GM11168 (cell line): Measurements from ENCODE around the gene BOLL.

Source experiments
- in situ Hi-C: fragments of 300-500 bp; cut with MboI; formaldehyde crosslinking; loops from one replicate; pipeline ENCODE4 v1.12.0; 2022; ENCODE audit warnings: low sequenced_read_pairs; ENCODE audit not compliant: unreplicated experiment

Gene BOLL

DNA sequence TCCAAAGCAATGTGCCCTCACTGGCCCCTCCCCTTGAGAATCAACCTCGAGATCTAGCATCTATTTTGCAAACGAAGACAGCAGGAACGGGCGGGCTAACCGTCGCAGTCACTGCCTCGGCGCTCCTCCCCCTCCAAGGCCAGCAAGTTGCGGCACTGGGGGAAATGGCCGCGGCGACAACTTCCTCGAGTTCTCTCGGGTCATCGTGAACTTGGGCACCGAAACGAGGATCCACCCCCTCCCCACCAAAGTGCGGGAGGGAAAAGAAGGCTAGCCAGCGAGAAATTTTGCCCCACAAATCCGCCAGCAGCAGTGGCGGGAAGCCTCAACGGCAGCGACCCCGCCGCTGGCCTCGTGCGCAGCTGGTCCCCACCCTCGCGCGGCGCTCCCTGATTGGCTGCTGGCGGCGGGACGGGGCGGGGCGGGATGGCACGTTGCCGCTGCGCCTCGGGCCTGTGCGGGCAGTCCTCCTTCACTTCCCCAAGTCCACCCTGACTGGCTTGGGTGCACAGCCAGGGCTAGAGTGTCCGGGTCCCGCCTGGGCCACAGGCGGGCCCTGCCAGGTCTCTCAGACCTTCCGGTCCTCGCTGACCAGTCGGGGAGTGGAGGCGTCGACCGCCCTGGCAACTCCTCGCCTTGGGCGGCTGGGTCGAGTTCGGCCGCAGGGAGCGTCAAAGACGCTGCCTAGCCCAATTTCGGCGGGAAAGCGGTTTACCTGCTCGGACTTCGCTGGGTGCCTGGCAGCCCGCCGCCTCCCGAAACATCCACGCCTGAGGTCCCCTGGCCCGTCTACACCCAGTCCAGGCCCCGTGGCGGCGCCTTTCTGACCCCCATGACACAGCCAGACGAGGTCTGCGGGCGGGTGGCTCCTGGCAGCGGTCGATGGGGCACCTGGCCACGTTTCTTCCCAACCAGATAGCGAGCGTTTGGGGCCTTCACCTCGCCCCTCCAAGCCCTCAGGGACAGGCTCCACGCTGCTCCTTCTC is at the start of gene BOLL:
Gene BOLL, minus strand, starts transcription at position 364 of the 986 bp plus-strand sequence. CDS start 3,469 bp downstream, outside the sequence.
- in situ Hi-C loops = no loop called here

- in situ Hi-C loops = loop anchor here (25.0 kb wide), 1 partner anchor 228 kb away; no protein-coding TSS in a partner anchor
Observed at GRCh38 chr2:197834771-197835170, 49.7 kb upstream of the BOLL start.

GRCh38 chr2:197828464-197829135 is 43.5 kb upstream of the BOLL start:
- in situ Hi-C loops = loop anchor here (25.0 kb wide), 1 partner anchor 234 kb away; no protein-coding TSS in a partner anchor

DNA sequence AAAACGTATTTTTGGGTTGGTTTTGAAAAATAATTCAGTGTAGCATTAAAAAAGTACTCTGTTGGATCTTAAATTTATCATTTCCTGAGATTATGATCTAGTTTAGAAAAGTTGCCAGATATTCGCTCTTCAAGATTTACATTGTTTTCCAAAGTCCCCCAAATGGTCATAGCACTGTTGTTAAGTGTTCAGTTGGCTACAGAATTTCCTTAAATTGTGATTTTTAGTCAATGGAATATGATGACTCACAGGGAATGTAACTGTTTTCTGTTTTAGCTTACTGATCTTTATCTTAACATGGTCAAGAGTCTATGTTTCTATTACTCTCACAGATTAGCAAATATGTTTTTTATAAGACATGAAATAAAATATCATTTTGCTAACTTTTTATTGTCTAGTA is 42.5 kb upstream of the BOLL start:
- in situ Hi-C loops = loop anchor here (25.0 kb wide), 1 partner anchor 235 kb away; no protein-coding TSS in a partner anchor

GRCh38 chr2:197822333-197822732 is 37.2 kb upstream of the BOLL start:
- in situ Hi-C loops = loop anchor here (25.0 kb wide), 1 partner anchor 465 kb away; no protein-coding TSS in a partner anchor

DNA sequence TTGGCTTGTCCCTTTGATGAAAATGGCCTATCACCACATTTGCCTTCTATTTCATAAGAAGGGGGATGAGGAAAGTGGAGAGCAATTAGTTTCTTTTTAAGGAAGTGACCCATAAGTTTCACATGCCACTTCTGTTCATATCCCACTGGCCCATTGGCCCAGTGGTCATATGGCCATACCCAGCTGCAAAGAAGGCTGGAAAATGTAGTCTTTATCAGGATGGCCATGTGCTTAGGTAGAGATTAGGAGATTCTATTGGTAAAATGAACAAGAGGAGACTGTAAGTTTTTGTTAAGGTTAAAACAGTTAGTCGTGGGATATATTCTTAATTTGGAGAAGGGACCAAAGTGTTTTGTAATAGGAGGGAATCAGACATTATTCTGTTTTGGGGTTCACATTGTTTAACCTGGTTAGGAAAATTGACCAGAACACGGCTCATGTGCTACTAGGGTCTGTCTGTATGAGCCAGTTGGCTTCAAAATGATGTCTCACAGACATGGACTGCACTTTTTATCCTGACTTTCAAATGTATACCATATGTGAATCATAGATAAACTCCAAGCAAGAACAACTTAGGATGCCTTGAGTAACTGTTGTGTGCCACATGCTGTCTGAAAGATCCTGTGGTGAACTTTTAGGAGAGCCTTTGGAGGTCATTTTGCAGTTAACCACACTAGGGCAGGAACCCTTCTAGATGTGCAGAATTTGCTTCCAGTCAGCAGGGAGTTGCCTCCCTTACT is 36.6 kb upstream of the BOLL start:
- in situ Hi-C loops = loop anchor here (25.0 kb wide), 1 partner anchor 466 kb away; no protein-coding TSS in a partner anchor

DNA sequence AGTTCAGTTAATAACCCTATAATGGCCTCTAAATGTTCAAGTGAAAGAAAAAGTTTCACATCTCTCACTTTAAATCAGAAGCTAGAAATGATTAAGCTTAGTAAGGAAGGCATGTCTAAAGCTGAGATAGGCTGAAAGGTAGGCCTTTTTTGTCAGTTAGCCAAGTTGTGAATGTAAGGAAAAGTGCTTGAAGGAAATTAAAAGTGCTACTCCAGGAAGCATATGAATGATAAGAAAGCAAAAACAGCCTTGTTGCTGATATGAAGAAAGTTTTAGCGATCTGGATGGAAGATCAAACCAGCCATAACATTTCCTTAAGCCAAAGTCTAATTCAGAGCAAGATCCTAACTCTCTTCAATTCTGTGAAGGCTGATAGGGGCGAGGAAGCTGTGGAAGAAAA is 29.4 kb upstream of the BOLL start:
- in situ Hi-C loops = loop anchor here (25.0 kb wide), 1 partner anchor 473 kb away; no protein-coding TSS in a partner anchor

- in situ Hi-C loops = loop anchor here (25.0 kb wide), 1 partner anchor 474 kb away; no protein-coding TSS in a partner anchor
Observed at GRCh38 chr2:197813093-197813787, 28.1 kb upstream of the BOLL start.

DNA sequence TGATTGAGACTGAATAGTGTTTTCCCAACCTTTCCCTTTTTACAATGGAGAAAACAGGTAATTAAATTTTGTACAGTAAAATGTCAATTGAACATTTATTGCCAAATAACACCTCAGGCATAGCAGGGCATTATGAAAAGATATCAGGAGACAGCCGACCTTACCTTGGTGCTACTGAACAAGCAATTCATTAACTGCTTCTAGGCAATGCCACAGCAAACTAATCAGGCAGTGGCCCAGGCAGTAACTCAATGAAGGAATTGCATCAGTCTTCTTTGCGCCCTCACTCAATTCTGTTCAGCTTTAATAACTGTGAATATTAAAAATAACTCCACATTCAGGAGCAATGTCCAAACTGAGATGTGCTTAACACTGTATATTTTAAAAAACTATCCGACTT is 25.4 kb upstream of the BOLL start:
- in situ Hi-C loops = loop anchor here (25.0 kb wide), 1 partner anchor 477 kb away; no protein-coding TSS in a partner anchor

GRCh38 chr2:197810016-197810415 is 24.9 kb upstream of the BOLL start:
- in situ Hi-C loops = loop anchor here (25.0 kb wide), 1 partner anchor 477 kb away; no protein-coding TSS in a partner anchor

GRCh38 chr2:197809064-197809463 is 23.9 kb upstream of the BOLL start:
- in situ Hi-C loops = loop anchor here (25.0 kb wide), 1 partner anchor 478 kb away; no protein-coding TSS in a partner anchor

DNA sequence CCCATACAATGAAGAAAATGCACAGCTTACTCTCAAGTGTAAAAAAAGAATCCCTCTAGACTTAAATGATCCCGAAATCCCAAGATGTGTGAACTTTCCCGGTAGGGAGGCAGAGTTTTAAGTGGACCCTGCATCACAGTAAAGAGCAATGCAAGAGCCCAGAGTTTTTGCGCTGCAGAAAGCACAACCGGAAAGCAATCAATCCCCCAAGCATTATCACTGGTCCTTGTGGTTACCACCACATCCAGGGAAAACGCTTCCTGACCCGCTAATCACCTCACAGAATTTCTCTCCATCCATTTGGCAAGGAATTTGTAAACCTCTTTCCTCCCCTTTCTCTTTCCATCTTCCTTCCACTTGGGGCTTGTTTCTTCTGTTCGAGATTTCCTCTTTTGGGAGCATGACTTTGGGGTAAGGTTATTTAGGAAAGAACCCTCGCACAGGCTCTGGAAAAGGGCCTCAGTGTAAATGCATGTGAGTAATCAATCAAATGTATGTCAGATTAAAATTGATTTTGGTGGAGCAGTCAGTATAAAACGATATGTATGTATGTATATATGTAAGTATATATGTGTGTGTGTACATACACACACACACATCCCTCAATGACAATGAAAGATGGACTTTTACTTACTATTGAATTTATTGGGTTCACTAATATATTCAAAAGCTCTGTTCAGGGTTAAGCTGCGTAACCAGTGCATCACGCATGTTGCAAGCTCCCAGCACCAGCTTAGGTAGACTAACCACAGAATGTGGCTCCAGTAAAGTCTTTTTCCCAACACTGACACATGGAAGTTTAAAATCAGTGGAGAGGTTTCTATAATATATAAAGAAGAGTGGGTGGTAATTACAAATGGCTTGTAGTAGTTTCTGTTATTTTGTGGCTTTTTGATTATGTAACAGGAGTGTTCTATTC is 20.9 kb upstream of the BOLL start:
- in situ Hi-C loops = loop anchor here (25.0 kb wide), 1 partner anchor 481 kb away; no protein-coding TSS in a partner anchor

DNA sequence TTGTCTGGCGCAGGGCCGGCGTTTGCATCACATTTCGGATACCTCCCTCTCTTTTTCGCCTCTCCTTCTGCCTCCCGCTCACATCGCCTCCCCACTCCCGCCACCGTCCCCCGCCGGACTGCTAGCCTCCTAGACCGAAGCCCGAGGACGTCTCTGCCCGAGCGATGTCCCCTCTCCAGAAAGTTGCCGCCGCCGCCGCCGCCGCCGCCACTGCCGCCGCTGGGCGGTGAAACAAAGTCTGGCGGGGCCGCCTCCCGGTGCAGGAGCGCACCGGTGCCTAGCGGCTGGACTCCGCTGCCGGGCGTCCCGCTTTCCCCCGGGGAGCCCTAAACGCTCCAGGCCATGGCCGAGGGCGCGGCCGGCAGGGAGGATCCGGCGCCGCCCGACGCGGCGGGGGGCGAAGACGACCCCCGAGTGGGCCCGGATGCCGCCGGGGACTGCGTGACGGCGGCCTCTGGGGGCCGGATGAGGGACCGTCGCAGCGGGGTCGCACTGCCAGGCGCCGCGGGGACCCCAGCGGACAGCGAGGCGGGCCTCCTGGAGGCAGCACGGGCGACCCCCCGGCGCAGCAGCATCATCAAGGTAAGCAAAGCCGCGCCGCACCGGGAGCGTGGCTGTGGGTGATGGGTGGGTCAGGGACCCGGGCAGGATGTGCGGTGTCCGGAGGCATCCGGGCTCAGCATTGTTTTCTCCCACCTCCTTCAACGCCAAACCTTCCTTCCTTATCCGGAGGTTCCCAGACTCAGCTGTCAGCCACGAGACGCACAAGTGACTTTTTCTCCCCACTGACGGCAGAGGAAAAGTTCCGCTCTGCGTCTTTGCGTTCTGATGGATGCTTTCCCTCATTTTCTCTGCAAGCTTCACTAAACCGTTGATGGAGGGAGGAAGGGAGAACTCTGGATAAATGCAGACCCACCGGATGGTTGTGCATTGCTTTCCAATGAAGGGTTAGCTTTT is 19.9 kb upstream of the BOLL start:
- in situ Hi-C loops = loop anchor here (25.0 kb wide), 1 partner anchor 482 kb away; no protein-coding TSS in a partner anchor

GRCh38 chr2:197804049-197804757 is 19.1 kb upstream of the BOLL start, which contains the start of gene PLCL1:
TSS of gene PLCL1 (plus strand) at chr2:197804593.
- in situ Hi-C loops = loop anchor here (25.0 kb wide), 1 partner anchor 483 kb away; no protein-coding TSS in a partner anchor

DNA sequence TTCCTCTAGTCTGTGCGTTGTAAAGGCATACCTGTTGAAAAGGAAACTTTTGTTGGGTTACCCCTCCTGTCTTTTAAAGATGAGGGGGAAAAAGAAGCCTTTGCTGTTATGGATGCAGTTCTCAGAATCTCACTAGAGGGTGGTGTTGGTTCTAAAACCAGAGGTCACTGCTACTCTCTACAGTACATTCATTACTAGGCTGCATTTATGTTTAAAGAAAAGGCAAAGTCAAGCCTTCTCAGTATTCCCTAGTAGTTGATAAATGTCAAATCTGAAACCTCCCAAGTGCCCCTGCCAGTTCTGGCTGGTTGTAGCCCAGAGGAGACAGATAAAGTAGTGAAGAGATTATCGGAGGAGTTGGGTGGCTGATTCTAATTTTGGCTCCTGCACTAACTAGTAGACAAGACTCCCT is 17.9 kb upstream of the BOLL start:
- in situ Hi-C loops = loop anchor here (25.0 kb wide), 1 partner anchor 484 kb away; no protein-coding TSS in a partner anchor

DNA sequence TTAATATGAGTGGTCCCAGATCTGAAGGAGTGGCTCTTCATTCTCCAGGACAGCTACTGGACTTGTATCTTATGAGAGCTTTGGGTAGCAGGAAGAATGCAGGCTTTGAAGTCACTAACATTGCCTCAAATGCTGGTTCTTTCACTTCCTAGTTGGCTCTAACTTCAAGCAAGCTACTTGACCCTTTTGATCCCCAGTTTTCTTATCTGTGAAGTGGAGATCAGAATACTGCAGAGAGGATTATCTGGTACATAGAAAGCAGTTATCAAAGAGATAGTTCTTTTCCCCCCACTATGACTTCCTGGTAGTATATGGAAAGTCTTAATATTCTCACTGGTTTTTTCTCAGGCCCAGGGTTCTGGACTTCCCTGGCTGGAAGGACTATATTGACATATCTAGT is 15.9 kb upstream of the BOLL start:
- in situ Hi-C loops = loop anchor here (25.0 kb wide), 1 partner anchor 486 kb away; no protein-coding TSS in a partner anchor
